Left ventricle myocardium superior (tissue), 1 donor: Measurements from ENCODE around the gene FAM169A. TPM values are rescaled to one million over a fixed set of nuclear protein-coding genes. Genes with fewer than 3 reads are reported as not detected.
"Not testable (repeated sequence)": the region's sequence is repeated elsewhere in the genome, so short reads cannot be mapped to it uniquely, and the experiment has no call there.

Source experiments
- ATAC-seq: fragments of 200-7000 bp; cut with Tn5 transposase; one replicate; pipeline ENCODE4 v1.9.1; 2020; ENCODE audit warnings: mild to moderate bottlenecking, moderate library complexity
- DNase-seq: peaks from one replicate; pipeline ENCODE4 v3.0.0-alpha.2; 2020
- intact Hi-C: fragments of 100-400 bp; cut with micrococcal nuclease; formaldehyde crosslinking; loops from one replicate; pipeline ENCODE4 v1.11.0; 2022
- total RNA-seq: library from RNA; stranded (reverse); fragmentation: NEBNext Ultra II Directional; extraction: Animal tissue kit (Norgen Biotek cat#: 25700); gene quantifications from one replicate; pipeline ENCODE4 v1.2.1, GENCODE V29; 2021
- donor health status: DM: no; HTN: yes; CAD: no; lungs with severe emphysema.

FAM169A gene
- total RNA-seq, 1 donor from 2014 or later = 3.6 TPM

DNA sequence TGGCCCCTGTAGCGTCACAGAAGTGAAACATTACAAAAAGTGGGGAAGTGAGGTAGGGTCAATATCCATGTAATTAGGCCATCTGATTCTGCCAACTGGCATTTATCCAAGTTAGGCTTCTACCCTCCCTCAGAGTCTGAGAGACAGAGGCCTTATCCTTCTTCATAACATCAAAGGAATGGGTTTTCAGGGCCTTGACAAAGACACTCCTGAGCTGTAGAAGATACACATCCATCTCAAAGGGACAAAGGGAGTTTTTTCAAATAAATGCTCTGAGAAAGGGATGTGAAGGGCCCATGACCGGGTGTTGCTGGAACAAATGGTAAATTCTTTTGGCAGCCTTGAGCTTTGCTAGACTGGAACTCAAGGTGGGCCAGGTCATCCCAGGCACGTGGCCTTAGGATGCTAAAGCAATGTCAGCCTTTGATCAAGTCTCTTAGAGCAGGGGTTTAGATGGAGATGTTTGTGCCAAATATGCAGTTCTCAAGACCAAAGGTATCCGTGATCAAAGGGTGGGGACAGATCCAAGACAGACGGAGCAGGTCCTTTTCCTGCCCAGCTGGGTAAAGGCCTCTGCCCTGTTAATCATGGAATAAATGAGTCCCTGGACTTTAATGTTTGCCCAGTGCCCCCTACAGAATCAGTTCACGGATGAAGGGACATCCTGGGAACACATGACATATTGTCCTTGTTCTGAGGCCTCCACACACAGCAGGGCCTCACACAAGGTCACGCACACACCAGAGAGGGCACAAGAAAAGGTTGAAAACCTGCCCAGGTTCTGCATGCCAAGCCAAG lies 10.0 kb upstream of the FAM169A start:
- intact Hi-C loops = no loop called here
- DNase-seq (no peak), ATAC-seq (no peak)

- DNase-seq = no peak
- ATAC-seq = no peak
- intact Hi-C loops = no loop called here
Observed at GRCh38 chr5:74873525-74874249, 7.5 kb upstream of the FAM169A start.

GRCh38 chr5:74870299-74871067 lies 4.3 kb upstream of the FAM169A start:
- no peak for DNase-seq
- no peak for ATAC-seq
- intact Hi-C loops = no loop called here

- ATAC-seq, DNase-seq, intact Hi-C loops: not testable (repeated sequence)
Observed at GRCh38 chr5:74869414-74869813, 3.2 kb upstream of the FAM169A start.

- intact Hi-C loops = no loop called here
- DNase-seq (no peak), ATAC-seq (peak; percentile 52)
Observed at GRCh38 chr5:74866596-74867162, 492 bp upstream of the FAM169A start.

DNA sequence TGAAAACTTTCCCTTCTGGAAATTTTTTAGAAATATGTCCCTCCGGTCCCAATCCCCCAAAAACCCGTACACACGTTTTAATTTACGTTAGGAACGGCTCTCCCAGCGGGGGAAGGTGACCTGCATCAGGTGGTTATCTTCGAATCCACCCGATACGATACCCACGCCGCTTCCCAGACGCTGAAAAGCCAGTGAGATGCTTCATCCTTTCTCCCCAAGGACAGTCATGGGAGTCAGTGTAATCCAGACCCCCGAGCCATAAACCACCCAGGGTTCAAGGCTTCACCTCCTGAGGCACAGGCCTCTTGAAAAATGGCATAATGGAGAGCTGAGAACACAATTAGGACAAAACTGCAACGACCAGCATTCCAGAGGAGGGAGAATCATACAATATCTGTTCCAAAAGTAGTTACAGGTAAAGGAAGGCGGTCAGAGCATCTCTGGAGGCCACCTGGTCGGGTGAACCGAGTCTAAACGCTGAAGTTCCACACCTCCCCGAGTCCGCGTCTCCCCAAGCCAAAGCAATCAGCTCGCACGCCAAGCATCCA lies 857 bp downstream of the FAM169A start:
- intact Hi-C loops = no loop called here
- no peak for DNase-seq
- ATAC-seq = no peak

DNA sequence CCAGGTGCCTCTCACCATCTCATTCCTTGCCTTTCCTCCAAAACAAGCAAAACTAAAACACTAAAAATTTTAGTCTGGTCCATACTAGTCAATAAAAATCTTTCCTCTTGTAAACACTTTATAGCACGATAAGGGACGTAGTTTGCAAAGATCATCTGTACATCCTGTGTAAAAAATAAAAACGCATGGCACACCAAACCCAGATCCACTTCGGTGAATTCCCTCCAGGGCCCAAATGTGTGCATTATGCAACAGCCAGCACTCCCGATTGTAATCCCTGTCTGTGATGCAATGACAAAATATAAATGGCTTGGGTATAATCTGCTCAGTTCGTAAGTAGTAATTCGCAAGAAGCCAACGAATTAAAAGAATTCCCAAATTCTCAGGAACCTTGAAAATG lies 1.4 kb downstream of the FAM169A start:
- ATAC-seq = no peak
- DNase-seq = no peak
- intact Hi-C loops = no loop called here

- ATAC-seq = no peak
- DNase-seq = no peak
- intact Hi-C loops = no loop called here
Observed at GRCh38 chr5:74863726-74864125, 2.5 kb downstream of the FAM169A start.

DNA sequence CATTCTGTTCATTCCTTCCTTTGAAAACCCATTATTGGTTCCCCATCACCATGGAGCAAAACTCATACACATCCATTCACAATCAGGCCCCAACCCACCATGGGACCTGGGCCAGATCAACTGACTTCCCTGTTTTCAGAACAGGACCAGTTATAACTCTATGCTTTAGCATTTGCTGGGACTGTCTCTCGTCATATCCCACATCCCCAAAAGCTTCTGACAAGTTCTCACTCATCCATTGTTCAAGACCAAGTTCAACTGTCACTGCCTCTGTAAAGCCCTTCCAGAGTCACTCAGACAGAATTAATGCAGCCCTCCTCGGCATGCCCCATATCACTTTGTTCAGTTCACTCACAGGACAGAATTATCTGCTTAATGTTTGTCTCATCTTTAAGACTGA lies 4.0 kb downstream of the FAM169A start:
- intact Hi-C loops = no loop called here
- ATAC-seq (no peak), DNase-seq (no peak)

DNA sequence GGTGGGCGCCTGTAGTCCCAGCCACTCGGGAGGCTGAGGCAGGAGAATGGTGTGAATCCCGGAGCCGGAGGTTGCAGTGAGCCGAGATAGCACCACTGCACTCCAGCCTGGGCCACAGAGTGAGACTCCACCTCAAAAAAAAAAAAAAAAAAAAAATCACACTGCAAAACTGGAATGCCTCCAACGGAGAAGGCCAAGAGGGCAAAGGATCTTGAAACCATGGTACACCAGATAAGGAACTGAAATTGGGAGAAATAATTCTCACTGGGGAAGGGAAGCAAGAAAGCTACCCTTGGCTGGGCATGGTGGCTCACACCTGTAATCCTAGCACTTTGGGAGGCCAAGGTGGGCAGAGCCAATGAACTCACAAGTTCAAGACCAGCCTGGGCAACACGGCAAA lies 9.2 kb downstream of the FAM169A start:
- ATAC-seq, intact Hi-C loops, DNase-seq: not testable (repeated sequence)

DNA sequence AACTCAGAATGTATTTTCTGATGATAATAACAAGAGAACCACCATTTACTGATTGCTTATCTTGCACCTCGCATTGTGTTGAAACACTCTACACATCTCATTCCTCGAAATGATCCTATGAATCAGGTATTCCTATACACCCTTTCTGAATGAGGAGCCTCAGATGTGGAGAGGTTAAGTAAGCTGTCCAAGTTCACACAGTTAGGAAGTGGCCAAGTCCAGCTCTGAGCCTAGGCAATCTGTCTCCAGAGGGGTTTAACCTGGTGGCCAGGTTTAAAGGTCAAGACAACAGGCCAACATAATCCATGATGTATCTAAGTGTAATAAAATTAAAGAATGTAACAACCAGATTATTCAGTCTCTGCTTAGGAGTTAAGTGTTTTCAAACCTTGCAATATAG lies 12.9 kb downstream of the FAM169A start:
- intact Hi-C loops = no loop called here
- no peak for ATAC-seq
- no peak for DNase-seq

GRCh38 chr5:74851684-74852353 lies 14.4 kb downstream of the FAM169A start:
- no peak for DNase-seq
- no peak for ATAC-seq
- intact Hi-C loops = no loop called here

- ATAC-seq (no peak), DNase-seq (no peak)
- intact Hi-C loops = no loop called here
Observed at GRCh38 chr5:74850789-74851425, 15.3 kb downstream of the FAM169A start.

DNA sequence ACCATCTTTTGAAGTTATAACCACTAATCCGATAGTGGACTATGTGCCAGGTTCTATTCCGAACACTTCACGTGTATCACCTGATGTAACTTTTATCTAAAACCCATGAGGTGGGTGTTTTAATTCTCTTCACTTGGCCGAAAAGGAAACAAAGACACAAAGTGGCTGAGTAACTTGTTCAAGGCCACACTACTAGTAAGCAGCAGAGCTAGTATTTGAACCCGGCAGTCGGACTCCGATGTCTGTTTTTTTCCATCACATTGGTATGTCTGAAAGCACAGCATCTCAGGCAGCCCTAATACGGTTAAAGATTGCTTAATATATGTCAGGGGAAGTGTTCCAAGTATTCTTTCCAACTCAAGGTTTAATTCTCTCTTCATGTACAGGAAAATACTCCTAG lies 16.2 kb downstream of the FAM169A start:
- ATAC-seq (no peak), DNase-seq (no peak)
- intact Hi-C loops = no loop called here

- ATAC-seq (no peak), DNase-seq (no peak)
- intact Hi-C loops = no loop called here
Observed at GRCh38 chr5:74848553-74849025, 17.6 kb downstream of the FAM169A start.

DNA sequence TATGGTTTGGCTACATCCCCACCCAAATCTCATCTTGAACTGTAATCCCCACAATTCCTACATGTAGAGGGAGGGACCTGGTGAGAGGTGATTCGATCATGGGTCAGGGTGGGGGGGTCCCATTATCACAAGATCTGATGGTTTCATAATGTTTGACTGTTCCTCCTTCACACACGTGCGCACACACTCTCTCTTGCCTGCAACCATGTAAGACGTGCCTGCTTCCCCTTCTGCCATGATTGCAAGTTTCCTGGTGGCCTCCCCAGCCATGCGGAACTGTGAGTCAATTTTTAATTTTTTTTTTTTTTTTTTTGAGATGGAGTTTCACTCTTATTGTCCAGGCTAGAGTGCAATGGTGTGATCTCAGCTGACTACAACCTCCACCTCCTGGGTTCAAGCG lies 27.0 kb downstream of the FAM169A start:
- intact Hi-C loops = no loop called here
- no peak for ATAC-seq

DNA sequence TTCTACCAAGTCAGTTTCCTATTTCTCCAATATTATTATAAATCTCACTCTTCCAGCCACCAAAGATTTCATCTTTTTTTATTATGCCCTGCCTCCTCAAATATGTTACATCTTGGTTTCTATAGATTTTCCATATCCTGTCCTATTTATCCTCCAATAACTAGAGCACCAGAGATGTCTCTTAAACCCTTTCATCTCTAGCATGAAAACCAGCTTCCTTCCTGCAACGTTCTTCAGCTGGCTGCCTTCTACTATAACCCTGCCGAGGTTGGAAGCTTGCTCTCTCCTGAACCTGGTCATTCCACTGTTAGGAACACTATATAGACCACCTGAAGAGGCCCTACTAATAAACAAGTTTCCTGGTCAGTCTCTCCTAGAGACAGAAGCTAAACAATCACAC lies 27.9 kb downstream of the FAM169A start:
- no peak for DNase-seq
- intact Hi-C loops = no loop called here
- no peak for ATAC-seq

More for the DNA sequence above, 27.0 kb downstream of the FAM169A start:
- no peak for DNase-seq

DNA sequence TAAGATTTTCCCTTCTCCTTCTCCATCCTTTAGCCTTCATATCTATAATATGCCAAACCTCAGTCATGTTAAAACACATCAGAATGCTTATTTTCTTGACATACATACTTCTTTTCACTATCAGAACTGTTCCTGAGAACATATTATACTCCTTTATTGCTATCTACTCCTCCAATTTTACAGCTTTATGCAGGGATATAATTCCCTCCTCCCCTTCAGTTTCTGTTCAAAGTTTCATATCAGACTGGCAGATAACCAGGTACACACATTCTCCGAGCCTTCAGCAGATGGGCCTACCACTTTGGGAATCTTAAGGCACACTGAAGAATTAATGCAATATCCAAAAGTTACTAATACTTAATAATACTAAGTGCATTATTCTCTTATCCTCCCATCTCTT lies 29.1 kb downstream of the FAM169A start:
- DNase-seq (no peak), ATAC-seq (no peak)
- intact Hi-C loops = no loop called here
